WERI-Rb-1 (cell line): ENCODE results near the gene SETDB1.

Source experiments
- DNase-seq: peaks from one replicate; pipeline ENCODE4 v3.0.0-alpha.2; 2020
- H3K27ac ChIP-seq: fragments of 250-450 bp; sonication (Bioruptor Pico); 2 replicates; pipeline ENCODE4 v1.5.1; 2020; ENCODE audit warnings: mild to moderate bottlenecking, moderate library complexity
- H3K27me3 ChIP-seq: fragments of 250-450 bp; sonication (Bioruptor Pico); 2 replicates; pipeline ENCODE4 v1.5.1; 2021; ENCODE audit warnings: mild to moderate bottlenecking, low read depth, moderate library complexity; ENCODE audit not compliant: insufficient read depth, severe bottlenecking
- H3K36me3 ChIP-seq: fragments of 250-450 bp; sonication (Bioruptor Pico); 2 replicates; pipeline ENCODE4 v1.5.1; 2020; ENCODE audit warnings: mild to moderate bottlenecking, moderate library complexity
- H3K4me3 ChIP-seq: 2 replicates; pipeline ENCODE4 v1.5.1; 2011; ENCODE audit warnings: low read depth, mild to moderate bottlenecking, control low read depth, low read length
- H3K9me3 ChIP-seq: fragments of 250-450 bp; sonication (Bioruptor Pico); 2 replicates; pipeline ENCODE4 v1.5.1; 2021; ENCODE audit warnings: mild to moderate bottlenecking, moderate library complexity; ENCODE audit not compliant: severe bottlenecking
- TF ChIP-seq, protein P1 (sequence below): IDR thresholded peaks from 2 replicates; pipeline ENCODE4 v1.5.1; 2011; ENCODE audit warnings: low read depth, mild to moderate bottlenecking, control low read depth, inconsistent platforms, low read length

Gene SETDB1

DNA sequence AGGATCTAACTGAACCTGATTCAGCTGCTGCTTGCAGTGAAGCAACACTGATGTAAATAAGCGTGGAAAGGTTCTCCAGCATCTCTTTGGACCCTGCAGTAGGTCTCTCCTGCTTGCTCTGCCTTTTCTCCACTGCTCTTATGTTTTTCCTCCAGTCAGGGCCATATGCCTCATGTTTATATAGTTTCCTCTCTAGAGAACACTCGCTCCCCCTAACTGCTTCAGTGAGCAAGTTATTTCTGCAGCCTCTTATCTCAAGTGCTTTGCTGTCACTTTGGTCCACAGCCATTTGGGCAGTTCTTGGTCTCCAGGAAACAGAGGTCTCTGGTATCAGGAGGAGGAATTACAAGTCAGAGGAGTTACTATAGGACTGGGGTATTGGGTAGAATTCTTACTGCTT is 87.4 kb downstream of the SETDB1 start:
- TF ChIP-seq, protein P1, sequence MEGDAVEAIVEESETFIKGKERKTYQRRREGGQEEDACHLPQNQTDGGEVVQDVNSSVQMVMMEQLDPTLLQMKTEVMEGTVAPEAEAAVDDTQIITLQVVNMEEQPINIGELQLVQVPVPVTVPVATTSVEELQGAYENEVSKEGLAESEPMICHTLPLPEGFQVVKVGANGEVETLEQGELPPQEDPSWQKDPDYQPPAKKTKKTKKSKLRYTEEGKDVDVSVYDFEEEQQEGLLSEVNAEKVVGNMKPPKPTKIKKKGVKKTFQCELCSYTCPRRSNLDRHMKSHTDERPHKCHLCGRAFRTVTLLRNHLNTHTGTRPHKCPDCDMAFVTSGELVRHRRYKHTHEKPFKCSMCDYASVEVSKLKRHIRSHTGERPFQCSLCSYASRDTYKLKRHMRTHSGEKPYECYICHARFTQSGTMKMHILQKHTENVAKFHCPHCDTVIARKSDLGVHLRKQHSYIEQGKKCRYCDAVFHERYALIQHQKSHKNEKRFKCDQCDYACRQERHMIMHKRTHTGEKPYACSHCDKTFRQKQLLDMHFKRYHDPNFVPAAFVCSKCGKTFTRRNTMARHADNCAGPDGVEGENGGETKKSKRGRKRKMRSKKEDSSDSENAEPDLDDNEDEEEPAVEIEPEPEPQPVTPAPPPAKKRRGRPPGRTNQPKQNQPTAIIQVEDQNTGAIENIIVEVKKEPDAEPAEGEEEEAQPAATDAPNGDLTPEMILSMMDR, result no peak
- Histone ChIP-seq H3K4me3 (no peak overlapping the region), H3K36me3 (peaks cover 22% of the 10 kb centered on the region), H3K27me3 (no peaks in the 10 kb centered on the region), H3K9me3 (no peaks in the 10 kb centered on the region), H3K27ac (no peak overlapping the region)
- no peak for DNase-seq
